Activated CD8-positive, alpha-beta memory T cell treated with anti-CD3 and anti-CD28 coated beads, Interleukin-2, amount 50 U/mL, for 1 hour (primary cell): ENCODE results near the gene TMPRSS12.
"Not testable (repeated sequence)": the region's sequence is repeated elsewhere in the genome, so short reads cannot be mapped to it uniquely, and the experiment has no call there.

Source experiments
- DNase-seq: peaks from one replicate; pipeline ENCODE4 v3.0.0-alpha.2; 2020; ENCODE audit errors: extremely low read depth

The TMPRSS12 gene

GRCh38 chr12:50926932-50927331, 84.2 kb downstream of the TMPRSS12 start:
- not testable (repeated sequence) for DNase-seq

- no peak for DNase-seq
Observed at GRCh38 chr12:50927356-50927755, 84.6 kb downstream of the TMPRSS12 start.

GRCh38 chr12:50927766-50928224, 85.1 kb downstream of the TMPRSS12 start:
- no peak for DNase-seq

- no peak for DNase-seq
Observed at GRCh38 chr12:50928392-50928791, 85.7 kb downstream of the TMPRSS12 start.

- DNase-seq, result no peak
Observed at GRCh38 chr12:50929831-50930230, 87.1 kb downstream of the TMPRSS12 start.

- not testable (repeated sequence) for DNase-seq
Observed at GRCh38 chr12:50930477-50930876, 87.8 kb downstream of the TMPRSS12 start.

- no peak for DNase-seq
Observed at GRCh38 chr12:50932787-50933280, 90.1 kb downstream of the TMPRSS12 start.

- no peak for DNase-seq
Observed at GRCh38 chr12:50933459-50934124, 90.9 kb downstream of the TMPRSS12 start.

- DNase-seq, result no peak
Observed at GRCh38 chr12:50934371-50934851, 91.7 kb downstream of the TMPRSS12 start.

- no peak for DNase-seq
Observed at GRCh38 chr12:50934981-50935807, 92.5 kb downstream of the TMPRSS12 start.

- DNase-seq, result no peak
Observed at GRCh38 chr12:50936821-50937530, 94.2 kb downstream of the TMPRSS12 start.
